T-helper 1 cell treated with Interleukin-12 subunit alpha and Interleukin-12 subunit beta and Interleukin-4 antibody, amounts not matched to agents 30 μg/mL and 1 μg/mL, for 36 hours (primary cell): ENCODE data around the gene RHPN2.

Experiments
- H3K27ac Mint-ChIP-seq: one replicate; pipeline ENCODE4 v1.8.0; 2021; ENCODE audit warnings: mild to moderate bottlenecking, mixed read lengths
- H3K27me3 Mint-ChIP-seq: one replicate; pipeline ENCODE4 v1.8.0; 2021; ENCODE audit warnings: low read depth, mixed read lengths
- H3K36me3 Mint-ChIP-seq: one replicate; pipeline ENCODE4 v1.8.0; 2021; ENCODE audit warnings: low read depth, mixed read lengths
- H3K4me1 Mint-ChIP-seq: one replicate; pipeline ENCODE4 v1.8.0; 2021; ENCODE audit warnings: low read depth, mixed read lengths
- H3K4me3 Mint-ChIP-seq: one replicate; pipeline ENCODE4 v1.8.0; 2021; ENCODE audit warnings: mild to moderate bottlenecking, moderate library complexity, mixed read lengths
- H3K9me3 Mint-ChIP-seq: one replicate; pipeline ENCODE4 v1.8.0; 2021; ENCODE audit warnings: mixed read lengths

RHPN2 gene

GRCh38 chr19:33085570-33086128 is 21.0 kb upstream of the RHPN2 start:
- Mint-ChIP-seq H3K4me3 (no peak overlapping the region), H3K27me3 (no peaks in the 10 kb centered on the region), H3K36me3 (peaks cover 13% of the 10 kb centered on the region), H3K9me3 (no peaks in the 10 kb centered on the region), H3K4me1 (peaks cover 17% of the 10 kb centered on the region), H3K27ac (no peak overlapping the region)

- peak within 1 kb of the TSS; percentile 94 for H3K4me3 Mint-ChIP-seq
- peaks cover 25% of the 10 kb centered on the region for H3K4me1 Mint-ChIP-seq
- H3K27me3 Mint-ChIP-seq, result no peaks in the 10 kb centered on the region
- H3K9me3 Mint-ChIP-seq, result no peaks in the 10 kb centered on the region
- peak within 1 kb of the TSS; percentile 92 for H3K27ac Mint-ChIP-seq
- H3K36me3 Mint-ChIP-seq, result peaks cover 4% of the 10 kb centered on the region
Measured at GRCh38 chr19:33080761-33081681, 16.3 kb upstream of the RHPN2 start, which contains the start of gene GPATCH1. Gene GPATCH1, plus strand, starts transcription at chr19:33081181. Its CDS starts 13 bp downstream, at chr19:33081194.

GRCh38 chr19:33075519-33075918 is 10.8 kb upstream of the RHPN2 start:
- H3K4me1 Mint-ChIP-seq, result peaks cover 7% of the 10 kb centered on the region
- H3K27me3 Mint-ChIP-seq, result no peaks in the 10 kb centered on the region
- no peak overlapping the region for H3K4me3 Mint-ChIP-seq
- no peaks in the 10 kb centered on the region for H3K9me3 Mint-ChIP-seq
- no peak overlapping the region for H3K27ac Mint-ChIP-seq
- no peaks in the 10 kb centered on the region for H3K36me3 Mint-ChIP-seq

GRCh38 chr19:33071887-33072286 is 7.2 kb upstream of the RHPN2 start:
- Mint-ChIP-seq H3K36me3 (no peaks in the 10 kb centered on the region), H3K27me3 (peaks cover 4% of the 10 kb centered on the region), H3K9me3 (no peaks in the 10 kb centered on the region), H3K27ac (no peak overlapping the region), H3K4me3 (no peak overlapping the region), H3K4me1 (no peaks in the 10 kb centered on the region)

- no peaks in the 10 kb centered on the region for H3K36me3 Mint-ChIP-seq
- H3K9me3 Mint-ChIP-seq, result no peaks in the 10 kb centered on the region
- no peaks in the 10 kb centered on the region for H3K4me1 Mint-ChIP-seq
- H3K27me3 Mint-ChIP-seq, result peaks cover 29% of the 10 kb centered on the region
- no peak overlapping the region for H3K27ac Mint-ChIP-seq
- H3K4me3 Mint-ChIP-seq, result no peak overlapping the region
Measured at GRCh38 chr19:33067121-33067520, 2.4 kb upstream of the RHPN2 start.

- peak overlapping the region; percentile 35 for H3K4me3 Mint-ChIP-seq
- no peak overlapping the region for H3K27ac Mint-ChIP-seq
Measured at GRCh38 chr19:33066543-33066942, 1.9 kb upstream of the RHPN2 start.

GRCh38 chr19:33064458-33064791 is 263 bp downstream of the RHPN2 start:
- no peak overlapping the region for H3K27ac Mint-ChIP-seq

More at GRCh38 chr19:33066543-33066942, 1.9 kb upstream of the RHPN2 start:
- peaks cover 32% of the 10 kb centered on the region for H3K27me3 Mint-ChIP-seq
- H3K4me1 Mint-ChIP-seq, result no peaks in the 10 kb centered on the region
- H3K9me3 Mint-ChIP-seq, result no peaks in the 10 kb centered on the region
- no peaks in the 10 kb centered on the region for H3K36me3 Mint-ChIP-seq

GRCh38 chr19:33063753-33064457 is 783 bp downstream of the RHPN2 start:
- H3K4me1 Mint-ChIP-seq, result no peaks in the 10 kb centered on the region
- peaks cover 44% of the 10 kb centered on the region for H3K27me3 Mint-ChIP-seq
- H3K4me3 Mint-ChIP-seq, result peak overlapping the region; percentile 57
- no peaks in the 10 kb centered on the region for H3K9me3 Mint-ChIP-seq
- H3K36me3 Mint-ChIP-seq, result no peaks in the 10 kb centered on the region
- H3K27ac Mint-ChIP-seq, result no peak overlapping the region

More at GRCh38 chr19:33064458-33064791, 263 bp downstream of the RHPN2 start:
- no peaks in the 10 kb centered on the region for H3K4me1 Mint-ChIP-seq
- H3K36me3 Mint-ChIP-seq, result no peaks in the 10 kb centered on the region
- H3K9me3 Mint-ChIP-seq, result no peaks in the 10 kb centered on the region
- peak overlapping the region; percentile 57 for H3K4me3 Mint-ChIP-seq
- H3K27me3 Mint-ChIP-seq, result peaks cover 43% of the 10 kb centered on the region

GRCh38 chr19:33063356-33063752 is 1.3 kb downstream of the RHPN2 start:
- H3K4me1 Mint-ChIP-seq, result no peaks in the 10 kb centered on the region
- H3K9me3 Mint-ChIP-seq, result no peaks in the 10 kb centered on the region
- peaks cover 44% of the 10 kb centered on the region for H3K27me3 Mint-ChIP-seq
- no peak overlapping the region for H3K4me3 Mint-ChIP-seq
- no peak overlapping the region for H3K27ac Mint-ChIP-seq
- H3K36me3 Mint-ChIP-seq, result no peaks in the 10 kb centered on the region

GRCh38 chr19:33062902-33063301 is 1.8 kb downstream of the RHPN2 start:
- peaks cover 44% of the 10 kb centered on the region for H3K27me3 Mint-ChIP-seq
- H3K4me1 Mint-ChIP-seq, result no peaks in the 10 kb centered on the region
- no peak overlapping the region for H3K27ac Mint-ChIP-seq
- no peak overlapping the region for H3K4me3 Mint-ChIP-seq
- H3K9me3 Mint-ChIP-seq, result no peaks in the 10 kb centered on the region
- no peaks in the 10 kb centered on the region for H3K36me3 Mint-ChIP-seq

- Mint-ChIP-seq H3K4me3 (no peak overlapping the region), H3K27ac (no peak overlapping the region), H3K36me3 (no peaks in the 10 kb centered on the region), H3K27me3 (peaks cover 30% of the 10 kb centered on the region), H3K9me3 (no peaks in the 10 kb centered on the region), H3K4me1 (no peaks in the 10 kb centered on the region)
Measured at GRCh38 chr19:33060586-33060985, 4.1 kb downstream of the RHPN2 start.

GRCh38 chr19:33055718-33056117 is 9.0 kb downstream of the RHPN2 start:
- Mint-ChIP-seq H3K27ac (no peak overlapping the region), H3K9me3 (no peaks in the 10 kb centered on the region), H3K4me3 (no peak overlapping the region), H3K4me1 (no peaks in the 10 kb centered on the region), H3K27me3 (peaks cover 9% of the 10 kb centered on the region), H3K36me3 (no peaks in the 10 kb centered on the region)

GRCh38 chr19:33054623-33055022 is 10.1 kb downstream of the RHPN2 start:
- no peak overlapping the region for H3K4me3 Mint-ChIP-seq
- H3K4me1 Mint-ChIP-seq, result no peaks in the 10 kb centered on the region
- no peaks in the 10 kb centered on the region for H3K9me3 Mint-ChIP-seq
- no peaks in the 10 kb centered on the region for H3K36me3 Mint-ChIP-seq
- no peak overlapping the region for H3K27ac Mint-ChIP-seq
- peaks cover 3% of the 10 kb centered on the region for H3K27me3 Mint-ChIP-seq

- Mint-ChIP-seq H3K36me3 (no peaks in the 10 kb centered on the region), H3K4me3 (no peak overlapping the region), H3K9me3 (no peaks in the 10 kb centered on the region), H3K4me1 (no peaks in the 10 kb centered on the region), H3K27me3 (no peaks in the 10 kb centered on the region), H3K27ac (no peak overlapping the region)
Measured at GRCh38 chr19:33052352-33052972, 12.2 kb downstream of the RHPN2 start.
